ENCODE measurements around the gene MYOCOS.
"Not testable (repeated sequence)": the region's sequence is repeated elsewhere in the genome, so short reads cannot be mapped to it uniquely, and the experiment has no call there.

MYOCOS gene
- total RNA-seq, result 0.10 to 0.61 (median 0.36) reads per million in 4 experiments

DNA sequence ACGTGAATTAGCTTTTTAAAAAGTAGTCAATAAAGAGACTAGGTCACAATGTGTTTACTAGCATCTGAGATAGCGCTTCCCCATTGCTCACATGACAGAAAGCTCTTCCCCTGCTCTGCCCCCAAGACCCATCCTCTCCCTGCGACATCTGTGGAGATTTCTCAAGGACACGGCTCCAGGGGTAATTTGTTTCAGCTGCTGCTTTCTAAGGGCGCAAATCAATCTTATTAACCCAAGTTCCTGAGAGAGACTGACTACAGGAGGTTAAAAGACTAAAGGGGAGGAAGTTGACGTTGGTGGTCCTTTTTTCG, at the start of gene MYOCOS:
MYOCOS (plus strand) TSS at position 92 of the 311 bp plus-strand sequence. CDS start 1,641 bp downstream, outside the sequence.
- DNase-seq, result no peak

DNA sequence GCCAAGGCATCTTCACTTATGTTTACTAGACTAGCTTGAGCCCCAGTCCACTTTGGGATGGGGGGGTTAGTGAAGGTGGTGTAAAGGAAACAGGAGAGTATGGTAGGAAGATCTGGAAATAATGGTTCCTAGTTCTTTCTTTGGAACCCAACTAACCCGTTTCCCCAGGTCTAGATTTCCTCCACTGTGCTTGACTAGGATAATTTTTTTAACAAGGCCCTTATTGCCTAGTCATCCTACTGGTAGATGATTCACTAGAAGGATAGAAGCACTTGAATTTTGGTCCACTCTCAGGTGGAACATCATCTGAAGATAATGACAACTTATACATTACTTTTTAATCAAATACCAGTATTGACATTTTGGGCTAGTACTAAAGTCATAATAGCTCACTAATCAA, 45.9 kb upstream of the MYOCOS start:
- DNase-seq, result no peak

DNA sequence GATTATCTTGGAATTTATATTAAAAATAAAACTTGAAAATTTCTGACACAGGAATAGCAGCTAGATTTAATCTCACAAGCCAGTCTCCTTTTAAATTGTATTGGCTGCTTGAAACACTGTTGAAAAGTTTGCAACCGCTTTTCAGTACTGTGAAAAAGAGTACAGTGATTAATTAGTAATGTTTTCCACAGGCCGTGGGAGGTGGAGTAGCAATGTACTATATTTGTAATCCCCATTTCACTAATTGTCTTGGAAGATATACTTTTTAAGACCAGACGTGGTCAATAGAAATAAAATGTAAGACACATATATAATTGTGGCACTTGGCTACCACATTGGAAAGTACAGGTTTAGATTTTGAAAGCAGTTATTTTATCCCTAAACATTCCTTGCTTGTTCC, 40.8 kb upstream of the MYOCOS start:
- no peak for DNase-seq

GRCh38 chr1:171581766-171582165, 40.3 kb upstream of the MYOCOS start:
- no peak for DNase-seq

GRCh38 chr1:171582589-171582988, 39.5 kb upstream of the MYOCOS start:
- no peak for DNase-seq

- no peak for DNase-seq
Measured at GRCh38 chr1:171583591-171584201, 38.3 kb upstream of the MYOCOS start.

- DNase-seq, result no peak
Measured at GRCh38 chr1:171585715-171586114, 36.3 kb upstream of the MYOCOS start.

DNA sequence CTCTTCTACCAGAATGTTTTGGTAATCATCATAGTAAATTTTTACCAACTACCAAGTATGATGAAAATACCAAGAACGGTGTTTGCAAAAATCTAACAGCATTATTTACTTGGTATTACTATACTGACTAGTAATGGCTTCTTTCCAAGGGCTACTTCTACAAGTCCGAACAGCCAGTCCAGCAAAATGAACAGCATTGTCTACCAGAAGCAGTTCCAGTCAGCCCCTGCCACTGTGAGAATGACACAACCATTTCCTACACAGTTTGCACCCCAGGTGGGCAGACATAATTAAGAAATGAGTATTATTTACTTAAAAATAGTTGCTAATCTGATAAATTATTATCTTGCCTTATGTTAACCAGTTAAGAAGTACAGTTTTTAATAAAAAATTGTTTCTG, 33.8 kb upstream of the MYOCOS start:
- no peak for DNase-seq

DNA sequence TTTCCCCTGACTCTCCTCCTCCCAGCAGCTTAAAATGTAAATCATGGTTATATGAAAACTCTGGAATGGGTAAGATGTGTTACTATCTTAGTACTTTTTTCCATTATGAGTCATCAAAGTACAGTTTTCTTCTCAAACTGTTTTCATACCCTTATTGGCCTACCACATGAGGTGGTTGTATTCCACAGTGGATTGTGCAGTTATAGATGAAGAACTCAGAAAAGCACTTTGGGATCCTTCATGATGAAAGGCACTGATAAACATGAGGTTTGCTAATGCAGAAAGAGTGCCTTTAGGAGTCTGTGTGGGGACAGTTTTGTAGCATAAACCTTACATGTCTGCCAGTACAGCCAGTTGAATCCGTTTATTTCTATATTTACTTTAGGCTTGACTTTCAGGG, 32.0 kb upstream of the MYOCOS start:
- DNase-seq, result no peak

DNA sequence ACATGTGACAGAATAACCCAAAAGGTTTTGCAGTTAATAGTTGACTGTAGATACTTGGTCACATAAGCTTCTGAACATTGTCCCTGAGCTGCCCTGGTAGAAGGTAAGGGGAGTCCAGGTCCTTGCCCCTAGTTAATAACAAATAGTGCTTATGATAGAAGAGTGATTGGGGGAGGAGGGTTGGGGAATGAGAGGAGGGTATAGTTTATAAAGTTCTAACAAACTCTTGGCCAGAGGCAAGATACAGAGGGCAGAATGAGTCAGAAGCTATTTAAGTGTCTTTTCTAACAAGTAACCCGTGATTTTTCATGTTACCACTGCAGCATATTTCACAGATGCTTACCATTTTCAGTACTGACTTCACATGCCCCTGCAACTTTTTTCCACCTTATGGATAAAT, 26.7 kb upstream of the MYOCOS start:
- no peak for DNase-seq

- no peak for DNase-seq
Measured at GRCh38 chr1:171596119-171596518, 25.9 kb upstream of the MYOCOS start.

DNA sequence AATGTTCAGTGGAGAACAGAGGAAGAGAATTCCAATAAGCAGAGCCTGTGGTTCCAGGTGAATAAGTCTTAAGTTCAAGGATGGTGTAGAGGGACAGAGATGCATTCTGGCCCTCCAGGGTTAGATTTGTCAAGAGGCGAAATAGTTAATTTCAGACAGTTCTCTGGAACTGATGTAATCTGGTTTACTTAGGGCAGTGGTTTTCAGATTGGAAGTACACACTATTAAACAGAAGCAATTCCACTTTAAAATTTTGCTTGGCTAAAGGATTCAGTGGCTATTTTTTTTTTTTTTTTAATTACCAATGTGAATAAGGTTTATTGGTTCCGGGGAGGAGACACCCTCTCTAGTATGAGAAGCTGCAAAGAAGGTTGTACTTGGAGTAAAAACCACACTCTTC, 25.3 kb upstream of the MYOCOS start:
- no peak for DNase-seq

DNA sequence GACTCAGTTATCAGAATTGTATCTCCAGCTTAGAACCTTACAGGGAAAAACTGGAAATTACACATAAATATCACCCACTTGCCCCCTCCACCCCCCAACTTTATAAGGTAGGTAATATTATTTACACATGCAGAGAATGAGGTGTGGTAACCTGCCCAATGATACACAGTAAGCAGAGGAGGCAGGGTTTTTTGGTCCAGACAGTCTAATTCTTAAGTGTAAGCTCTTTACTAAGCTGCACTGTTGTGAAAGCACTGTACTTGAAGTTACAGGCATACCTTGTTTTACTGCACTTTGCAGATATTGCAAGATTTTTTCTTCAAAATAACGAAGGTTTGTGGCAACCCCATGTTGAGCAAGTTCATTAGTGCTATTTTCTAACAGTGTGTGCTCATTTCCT, 24.8 kb upstream of the MYOCOS start:
- no peak for DNase-seq

DNA sequence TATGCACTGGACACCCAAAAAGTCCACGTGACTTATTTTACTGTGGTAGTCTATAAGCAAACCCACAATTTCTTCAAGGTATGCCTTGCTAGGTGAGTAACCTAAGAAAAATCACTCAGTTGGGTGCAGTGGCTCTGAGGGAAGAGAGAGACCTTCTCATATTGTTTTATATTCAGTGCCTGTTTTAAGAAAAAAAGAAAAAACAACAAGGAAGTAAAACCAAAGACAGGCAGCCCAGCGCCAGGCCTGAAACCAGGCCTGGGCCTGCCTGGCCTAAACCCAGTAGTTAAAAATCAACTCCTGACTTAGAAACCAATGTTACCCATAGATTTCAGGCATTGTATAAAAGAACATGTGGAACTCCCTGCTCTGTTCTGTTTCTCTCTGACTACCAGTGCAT, 21.7 kb upstream of the MYOCOS start:
- not testable (repeated sequence) for DNase-seq

DNA sequence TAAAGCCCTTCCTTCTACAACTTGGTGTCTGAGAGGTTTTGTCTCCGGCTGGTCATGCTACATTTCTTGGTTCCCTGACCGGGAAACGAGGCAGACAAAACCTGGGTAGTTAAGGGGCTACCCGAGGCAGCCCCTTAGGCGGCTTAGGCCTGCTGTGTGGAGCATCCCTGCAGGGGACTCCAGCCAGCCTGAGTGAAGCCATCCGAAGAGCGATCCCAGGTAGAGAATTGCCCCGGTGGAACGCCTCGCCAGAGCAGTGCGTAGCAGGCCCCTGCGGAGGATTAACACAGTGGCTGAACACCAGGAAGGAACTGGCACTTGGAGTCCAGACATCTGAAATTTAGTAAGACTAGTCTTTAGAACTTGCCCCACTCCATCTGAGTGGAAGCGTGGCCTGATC, 21.2 kb upstream of the MYOCOS start:
- no peak for DNase-seq

DNA sequence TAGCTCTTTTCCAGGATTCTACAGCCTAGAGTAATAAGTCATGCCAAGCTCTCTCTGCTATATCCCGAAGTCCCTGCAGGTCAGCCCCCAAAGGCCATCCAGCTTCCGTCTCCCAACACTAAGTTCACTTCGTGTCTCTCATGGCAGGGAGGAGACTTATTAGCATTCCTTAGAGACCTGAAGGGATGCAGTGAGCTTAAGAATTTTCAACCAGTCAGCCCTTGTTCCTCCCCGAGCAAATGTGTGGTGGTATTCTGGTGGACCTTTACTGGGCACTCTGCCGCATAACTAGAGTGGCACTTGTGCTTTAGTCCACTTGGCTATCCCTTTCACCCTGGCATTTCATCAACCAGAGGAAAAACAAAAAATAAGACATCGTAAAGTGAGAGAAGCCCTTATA, 19.0 kb upstream of the MYOCOS start:
- DNase-seq, result not testable (repeated sequence)

- no peak for DNase-seq
Measured at GRCh38 chr1:171606402-171606941, 15.6 kb upstream of the MYOCOS start.

DNA sequence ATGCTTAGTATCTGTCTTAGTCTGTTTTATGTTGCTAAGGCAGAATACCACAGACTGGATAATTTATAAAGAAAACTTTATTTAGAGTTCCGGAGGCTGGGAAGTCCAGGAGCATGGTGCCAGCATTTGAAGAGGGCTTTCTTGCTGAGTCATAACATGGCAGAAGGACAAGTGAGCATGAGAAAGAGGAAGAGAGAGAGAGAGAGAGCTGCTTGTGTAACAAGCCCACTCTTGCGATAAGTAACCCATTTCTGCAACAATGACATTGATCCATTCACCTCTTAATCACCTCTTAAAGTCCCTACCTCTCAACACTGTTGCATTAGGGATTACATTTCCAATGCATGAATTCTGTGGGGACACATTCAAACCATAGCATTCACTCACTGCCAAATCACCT, 11.7 kb upstream of the MYOCOS start:
- DNase-seq, result no peak

- no peak for DNase-seq
Measured at GRCh38 chr1:171611306-171611705, 10.7 kb upstream of the MYOCOS start.

DNA sequence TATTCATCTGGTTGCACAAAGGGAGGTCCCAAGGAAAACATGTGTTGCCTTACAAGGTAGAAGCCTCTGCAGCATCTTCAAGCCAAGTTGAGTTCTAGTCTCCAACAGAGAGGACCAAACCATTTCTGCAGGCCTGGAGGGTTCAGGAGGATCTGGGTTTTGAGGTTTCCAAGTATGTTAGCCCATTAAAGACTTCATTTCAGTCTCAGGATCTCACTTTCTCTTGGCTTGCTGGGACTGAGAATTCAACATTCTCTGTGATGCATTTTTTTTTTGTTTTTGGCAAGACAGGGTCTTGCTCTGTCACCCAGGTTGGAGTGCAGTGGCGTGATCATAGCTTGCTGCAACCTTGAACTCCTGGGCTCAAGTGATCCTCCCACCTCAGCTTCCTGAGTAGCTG, 8.8 kb upstream of the MYOCOS start:
- DNase-seq, result no peak

- not testable (repeated sequence) for DNase-seq
Measured at GRCh38 chr1:171615122-171615906, 6.7 kb upstream of the MYOCOS start.

DNA sequence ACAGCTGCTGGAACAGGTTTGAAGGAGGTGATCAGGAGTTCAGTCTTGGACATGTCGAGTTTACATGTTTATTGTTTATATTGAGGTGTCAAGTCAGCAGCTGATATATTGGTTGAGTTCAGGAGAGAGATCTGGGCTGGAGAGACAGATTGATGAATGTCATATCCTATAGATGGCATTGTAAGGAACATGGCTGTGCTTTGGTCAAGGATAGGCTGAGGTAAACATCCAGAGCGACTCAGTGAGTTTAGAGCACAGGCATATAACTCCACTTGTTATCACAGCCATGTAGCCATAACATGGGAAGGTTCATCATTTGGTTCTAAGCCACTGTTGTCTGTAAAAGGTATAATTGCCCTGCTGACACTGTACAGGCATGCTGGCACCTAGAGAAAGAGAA, 5.5 kb upstream of the MYOCOS start:
- DNase-seq, result no peak

DNA sequence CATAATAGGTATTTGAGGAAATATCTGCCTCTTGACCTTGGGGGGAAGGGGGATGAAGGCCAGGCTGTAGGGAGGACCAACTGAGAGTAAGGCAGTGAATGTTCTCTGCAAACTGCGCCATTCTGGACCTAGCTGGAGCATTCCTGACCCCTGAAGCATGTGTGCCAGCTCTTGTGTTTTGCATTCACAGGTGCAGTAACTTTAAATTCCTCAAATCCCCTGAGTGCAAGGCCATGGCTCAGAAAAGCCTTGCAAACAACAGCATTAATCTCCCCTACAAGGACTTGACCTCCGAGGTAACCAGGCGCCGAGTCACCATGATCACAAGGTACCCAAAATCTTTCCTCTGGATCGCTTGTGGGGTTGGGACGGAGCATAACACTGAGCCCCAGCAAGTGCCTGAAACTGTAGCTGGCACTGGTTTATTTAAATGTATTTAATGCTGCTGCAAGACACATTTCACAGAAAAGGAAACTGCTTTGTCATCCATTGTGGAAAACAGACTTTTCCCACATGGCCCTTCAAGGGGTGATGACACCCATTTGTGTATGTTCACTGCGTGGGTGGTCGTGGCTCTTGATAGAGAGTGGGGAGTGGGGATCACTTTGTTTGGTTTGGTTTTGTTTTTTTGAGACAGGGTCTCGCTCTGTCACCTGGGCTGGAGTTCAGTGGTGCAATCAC, 1.7 kb downstream of the MYOCOS start:
- no peak for DNase-seq

GRCh38 chr1:171625225-171625624, 3.2 kb downstream of the MYOCOS start:
- no peak for DNase-seq
